ENCODE results near the gene FUT3. TPM values are rescaled to one million over a fixed set of nuclear protein-coding genes. Genes with fewer than 3 reads are reported as not detected.

The FUT3 gene
- total RNA-seq, 1 donor from 2014 or later = 20.9 TPM

- Histone ChIP-seq H3K36me3 (peaks cover 0 to 23% of the 10 kb centered on the region in 2 donors), H3K9me3 (no peaks in the 10 kb centered on the region), H3K4me3 (no peak overlapping the region), H3K27me3 (no peaks in the 10 kb centered on the region), H3K27ac (no peak overlapping the region), H3K4me1 (peaks cover 22% of the 10 kb centered on the region)
- no peak for DNase-seq (ENCODE audit: extremely low spot score in 2 of 2)
- TF ChIP-seq POLR2AphosphoS5 (IDR thresholded peaks at IDR 0.05; ENCODE audit: insufficient read depth in 1 of 2, low read depth in 1 of 2) = no peak
- TF ChIP-seq POLR2A (IDR thresholded peaks at IDR 0.05) = no peak
- TF ChIP-seq CTCF (IDR thresholded peaks at IDR 0.05) = no peak
- intact Hi-C loops (cut with DNase I) = no loop called here
These were observed 45.3 kb upstream of the FUT3 start for GRCh38 chr19:5896365-5897076.

- DNase-seq (ENCODE audit: extremely low spot score in 2 of 2) = no peak
- intact Hi-C loops (cut with DNase I) = no loop called here
- H3K36me3 ChIP-seq = peaks cover 0 to 23% of the 10 kb centered on the region in 2 donors
- no peak overlapping the region for H3K27ac ChIP-seq
- H3K4me3 ChIP-seq = no peak overlapping the region
- H3K9me3 ChIP-seq = no peaks in the 10 kb centered on the region
- no peaks in the 10 kb centered on the region for H3K27me3 ChIP-seq
- TF ChIP-seq CTCF (IDR thresholded peaks at IDR 0.05) (no peak), POLR2AphosphoS5 (IDR thresholded peaks at IDR 0.05; ENCODE audit: insufficient read depth in 1 of 2, low read depth in 1 of 2) (no peak), POLR2A (IDR thresholded peaks at IDR 0.05) (no peak)
- H3K4me1 ChIP-seq = peaks cover 17% of the 10 kb centered on the region
These were observed 44.6 kb upstream of the FUT3 start for GRCh38 chr19:5895890-5896289.

- H3K27ac ChIP-seq = no peak overlapping the region
- intact Hi-C loops (cut with DNase I) = no loop called here
These were observed 44.2 kb upstream of the FUT3 start for GRCh38 chr19:5895409-5895808.

GRCh38 chr19:5894704-5895349 lies 43.6 kb upstream of the FUT3 start:
- intact Hi-C loops (cut with DNase I) = loop anchor here (5.0 kb wide), 1 partner anchor 88 kb away; the partner anchor contains the start of gene NRTN
- no peak for TF ChIP-seq POLR2A (IDR thresholded peaks at IDR 0.05)
- TF ChIP-seq POLR2AphosphoS5 (IDR thresholded peaks at IDR 0.05; ENCODE audit: insufficient read depth in 1 of 2, low read depth in 1 of 2) = no peak
- TF ChIP-seq CTCF (IDR thresholded peaks at IDR 0.05) = no peak
- Histone ChIP-seq H3K36me3 (peaks cover 0 to 23% of the 10 kb centered on the region in 2 donors), H3K27ac (no peak overlapping the region), H3K27me3 (no peaks in the 10 kb centered on the region), H3K4me3 (no peak overlapping the region), H3K4me1 (peaks cover 17% of the 10 kb centered on the region), H3K9me3 (no peaks in the 10 kb centered on the region)
- no peak for DNase-seq (ENCODE audit: extremely low spot score in 2 of 2)

More at GRCh38 chr19:5895409-5895808, 44.2 kb upstream of the FUT3 start:
- no peak for DNase-seq (ENCODE audit: extremely low spot score in 2 of 2)
- H3K36me3 ChIP-seq = peaks cover 0 to 23% of the 10 kb centered on the region in 2 donors
- H3K27me3 ChIP-seq = no peaks in the 10 kb centered on the region
- H3K4me3 ChIP-seq = no peak overlapping the region
- no peaks in the 10 kb centered on the region for H3K9me3 ChIP-seq
- peaks cover 17% of the 10 kb centered on the region for H3K4me1 ChIP-seq
- TF ChIP-seq POLR2AphosphoS5 (IDR thresholded peaks at IDR 0.05; ENCODE audit: insufficient read depth in 1 of 2, low read depth in 1 of 2) (no peak), CTCF (IDR thresholded peaks at IDR 0.05) (no peak), POLR2A (IDR thresholded peaks at IDR 0.05) (no peak)

Measured in vagina (tissue), 2 donors.